Frontal cortex (tissue), 4 donors: ENCODE results near the gene DGCR6. TPM values are rescaled to one million over a fixed set of nuclear protein-coding genes. Genes with fewer than 3 reads are reported as not detected.
"Not testable (repeated sequence)": the region's sequence is repeated elsewhere in the genome, so short reads cannot be mapped to it uniquely, and the experiment has no call there.

Experiments
- DNase-seq, 2 donors: peaks; one replicate each; pipeline ENCODE4 v3.0.0; 2012; ENCODE audit warnings: low spot score in 2 of 2
- FAIRE-seq: peaks from 2 replicates; lab custom pipeline; 2012; peaks lifted over from hg19 to GRCh38; lab: Jason Lieb, UNC
- total RNA-seq: library from RNA; depleted of rRNA; stranded (reverse); fragments of >200 nt; gene quantifications from one replicate; pipeline ENCODE4 v1.2.3, GENCODE V29; 2014
- donor health status: control.
- donor health status: control.
- donor health status: control.

Gene DGCR6
- total RNA-seq, 1 donor from 2014 or later = 10.2 TPM

- FAIRE-seq = not testable (repeated sequence)
- DNase-seq = peak in 1 of 2 donors; percentile 71
Observed at GRCh38 chr22:18958321-18958705, 52.2 kb downstream of the DGCR6 start.

- not testable (repeated sequence) for DNase-seq, FAIRE-seq
Observed at GRCh38 chr22:18958738-18959137, 52.6 kb downstream of the DGCR6 start.

GRCh38 chr22:18959266-18959665 lies 53.1 kb downstream of the DGCR6 start:
- DNase-seq, FAIRE-seq: not testable (repeated sequence)

GRCh38 chr22:18959741-18960140 lies 53.6 kb downstream of the DGCR6 start:
- DNase-seq, FAIRE-seq: not testable (repeated sequence)

GRCh38 chr22:18960166-18960820 lies 54.2 kb downstream of the DGCR6 start:
- not testable (repeated sequence) for DNase-seq, FAIRE-seq

GRCh38 chr22:18961201-18961600 lies 55.1 kb downstream of the DGCR6 start:
- not testable (repeated sequence) for FAIRE-seq, DNase-seq

Other genes with a start within 250 kb of the DGCR6 start
- 0.82 TPM for gene PRODH, start 30.0 kb downstream of the DGCR6 start, total RNA-seq
- gene DGCR2, start 216.1 kb downstream of the DGCR6 start, total RNA-seq = 65.2 TPM
- not detected for gene TSSK2, start 225.0 kb downstream of the DGCR6 start, total RNA-seq
- 13.0 TPM for gene ESS2, start 238.3 kb downstream of the DGCR6 start, total RNA-seq
- not detected for gene GSC2, start 244.0 kb downstream of the DGCR6 start, total RNA-seq